OCI-LY3 (cell line): ENCODE results near the gene CATSPER4.

Experiments
- H2AFZ ChIP-seq: fragments of 200-600, 300-600 bp; shearing (Covaris generic); 2 replicates; pipeline ENCODE4 v1.6.0; 2014; ENCODE audit warnings: antibody characterized with exemption, low read depth, low read length
- H3K27ac ChIP-seq: fragments of 200-600, 300-600 bp; sonication (generic); 2 replicates; pipeline ENCODE4 v1.5.1; 2014; ENCODE audit warnings: mild to moderate bottlenecking, low read length, moderate library complexity, mixed read lengths
- H3K27me3 ChIP-seq: fragments of 200-600, 300-600 bp; sonication (generic); 2 replicates; pipeline ENCODE4 v1.6.1; 2014; ENCODE audit warnings: low read depth, low read length, mixed read lengths
- H3K36me3 ChIP-seq: fragments of 200-600, 300-600 bp; sonication (generic); replicated peaks from 2 replicates; pipeline ENCODE3; 2014; ENCODE audit warnings: low read depth, low read length, mixed read lengths
- H3K4me1 ChIP-seq: fragments of 300-600, 200-600 bp; sonication (generic); 2 replicates; pipeline ENCODE4 v1.6.1; 2014; ENCODE audit warnings: low read length, mixed read lengths
- H3K4me2 ChIP-seq: fragments of 200-600, 300-600 bp; sonication (generic); 2 replicates; pipeline ENCODE4 v1.6.1; 2014; ENCODE audit warnings: low read length, mixed read lengths
- H3K4me3 ChIP-seq: fragments of 300-600, 200-600 bp; sonication (generic); 2 replicates; pipeline ENCODE4 v1.5.1; 2014; ENCODE audit warnings: antibody characterized with exemption, mild to moderate bottlenecking, low read length, moderate library complexity
- H3K79me2 ChIP-seq: fragments of 300-600, 200-600 bp; shearing (Covaris generic); 2 replicates; pipeline ENCODE4 v1.6.1; 2014; ENCODE audit warnings: mild to moderate bottlenecking, low read length, mixed read lengths
- H3K9ac ChIP-seq: fragments of 300-600, 200-600 bp; shearing (Covaris generic); 2 replicates; pipeline ENCODE4 v1.6.0; 2014; ENCODE audit warnings: mild to moderate bottlenecking, low read length, moderate library complexity
- H3K9me3 ChIP-seq: fragments of 200-600, 300-600 bp; shearing (Covaris generic); 2 replicates; pipeline ENCODE4 v1.6.1; 2014; ENCODE audit warnings: low read length, mixed read lengths; ENCODE audit not compliant: insufficient read depth
- H4K20me1 ChIP-seq: fragments of 200-600, 300-600 bp; sonication (generic); 2 replicates; pipeline ENCODE4 v1.6.1; 2016; ENCODE audit warnings: low read length, mixed read lengths; ENCODE audit not compliant: insufficient read depth
- CTCF ChIP-seq: fragments of 200-600, 300-600 bp; sonication (generic); IDR thresholded peaks from 2 replicates; pipeline ENCODE4 v1.5.1; 2014; ENCODE audit warnings: antibody characterized with exemption, low read length, low read depth
- EZH2phosphoT487 ChIP-seq: fragments of 200-600 bp; shearing (Covaris generic); IDR thresholded peaks from 2 replicates; pipeline ENCODE4 v1.6.1; 2018; ENCODE audit warnings: antibody characterized with exemption, mixed run types, low read depth

CATSPER4 gene

GRCh38 chr1:26189331-26189730, 1.1 kb upstream of the CATSPER4 start:
- no peak overlapping the region for H2AFZ ChIP-seq
- no peaks in the 10 kb centered on the region for H3K27me3 ChIP-seq
- H3K4me3 ChIP-seq: no peak overlapping the region
- no peaks in the 10 kb centered on the region for H3K9me3 ChIP-seq
- no peak overlapping the region for H3K4me2 ChIP-seq
- no peaks in the 10 kb centered on the region for H3K4me1 ChIP-seq
- H3K79me2 ChIP-seq: no peaks in the 10 kb centered on the region
- no peaks in the 10 kb centered on the region for H3K36me3 ChIP-seq
- TF ChIP-seq EZH2phosphoT487 (no peak), CTCF (no peak)
- no peak overlapping the region for H3K27ac ChIP-seq
- H4K20me1 ChIP-seq: no peaks in the 10 kb centered on the region
- no peak overlapping the region for H3K9ac ChIP-seq

- no peak for TF ChIP-seq EZH2phosphoT487
- TF ChIP-seq CTCF: no peak
- Histone ChIP-seq H3K9me3 (no peaks in the 10 kb centered on the region), H3K9ac (no peak overlapping the region), H4K20me1 (no peaks in the 10 kb centered on the region), H3K36me3 (no peaks in the 10 kb centered on the region), H3K79me2 (no peaks in the 10 kb centered on the region), H3K27ac (no peak overlapping the region), H3K4me3 (no peak overlapping the region), H3K4me1 (no peaks in the 10 kb centered on the region), H3K27me3 (no peaks in the 10 kb centered on the region), H3K4me2 (no peak overlapping the region), H2AFZ (no peak overlapping the region)
These were observed 589 bp upstream of the CATSPER4 start for GRCh38 chr1:26189751-26190275.

- Histone ChIP-seq H3K4me3 (no peak overlapping the region), H3K9ac (no peak overlapping the region), H2AFZ (no peak overlapping the region), H3K4me1 (no peaks in the 10 kb centered on the region), H3K9me3 (no peaks in the 10 kb centered on the region), H4K20me1 (no peaks in the 10 kb centered on the region), H3K79me2 (no peaks in the 10 kb centered on the region), H3K36me3 (no peaks in the 10 kb centered on the region), H3K4me2 (no peak overlapping the region), H3K27ac (no peak overlapping the region), H3K27me3 (no peaks in the 10 kb centered on the region)
- TF ChIP-seq EZH2phosphoT487 (no peak), CTCF (no peak)
These were observed 1.3 kb downstream of the CATSPER4 start for GRCh38 chr1:26191739-26192138.

GRCh38 chr1:26195805-26196204, 5.4 kb downstream of the CATSPER4 start:
- no peaks in the 10 kb centered on the region for H3K4me1 ChIP-seq
- no peaks in the 10 kb centered on the region for H4K20me1 ChIP-seq
- H2AFZ ChIP-seq: no peak overlapping the region
- H3K4me3 ChIP-seq: no peak overlapping the region
- H3K27me3 ChIP-seq: no peaks in the 10 kb centered on the region
- H3K4me2 ChIP-seq: no peak overlapping the region
- H3K27ac ChIP-seq: no peak overlapping the region
- no peaks in the 10 kb centered on the region for H3K9me3 ChIP-seq
- no peak overlapping the region for H3K9ac ChIP-seq
- H3K36me3 ChIP-seq: no peaks in the 10 kb centered on the region
- H3K79me2 ChIP-seq: no peaks in the 10 kb centered on the region
- TF ChIP-seq EZH2phosphoT487 (no peak), CTCF (no peak)
